ENCODE data around the gene ZNF181. TPM values are rescaled to one million over a fixed set of nuclear protein-coding genes. Genes with fewer than 3 reads are reported as not detected.

ZNF181 gene
- polyA plus RNA-seq, 12 donors = 9.9 to 20.5 (median 16.1) TPM; not detected in 1

GRCh38 chr19:34744896-34745690, 11.1 kb downstream of the ZNF181 start:
- no peak for DNase-seq

DNA sequence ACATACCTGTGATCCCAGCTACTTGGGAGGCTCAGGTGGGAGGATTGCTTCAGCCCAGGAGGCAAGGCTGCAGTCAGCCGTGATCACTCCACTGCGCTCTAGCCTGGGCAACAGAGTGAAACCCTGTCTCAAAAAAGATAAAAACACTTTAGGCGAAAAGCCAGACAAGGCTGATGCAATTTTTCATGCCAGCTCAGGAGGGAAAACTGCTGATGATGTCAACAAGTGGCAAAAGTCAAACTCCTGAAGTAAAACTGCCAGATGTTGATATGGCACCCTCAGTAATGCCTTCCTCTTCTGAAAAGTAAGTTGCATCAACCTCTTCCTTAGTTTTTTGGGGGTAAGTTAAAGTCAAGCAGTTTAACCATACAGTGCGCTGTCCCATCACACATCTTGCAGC, 23.4 kb downstream of the ZNF181 start:
- no peak for DNase-seq

- no peak for DNase-seq
These were observed 25.3 kb downstream of the ZNF181 start for GRCh38 chr19:34759218-34759917.

GRCh38 chr19:34766386-34766785, 32.3 kb downstream of the ZNF181 start:
- no peak for DNase-seq

GRCh38 chr19:34767951-34768350, 33.9 kb downstream of the ZNF181 start:
- peak; percentile 4 for DNase-seq

DNA sequence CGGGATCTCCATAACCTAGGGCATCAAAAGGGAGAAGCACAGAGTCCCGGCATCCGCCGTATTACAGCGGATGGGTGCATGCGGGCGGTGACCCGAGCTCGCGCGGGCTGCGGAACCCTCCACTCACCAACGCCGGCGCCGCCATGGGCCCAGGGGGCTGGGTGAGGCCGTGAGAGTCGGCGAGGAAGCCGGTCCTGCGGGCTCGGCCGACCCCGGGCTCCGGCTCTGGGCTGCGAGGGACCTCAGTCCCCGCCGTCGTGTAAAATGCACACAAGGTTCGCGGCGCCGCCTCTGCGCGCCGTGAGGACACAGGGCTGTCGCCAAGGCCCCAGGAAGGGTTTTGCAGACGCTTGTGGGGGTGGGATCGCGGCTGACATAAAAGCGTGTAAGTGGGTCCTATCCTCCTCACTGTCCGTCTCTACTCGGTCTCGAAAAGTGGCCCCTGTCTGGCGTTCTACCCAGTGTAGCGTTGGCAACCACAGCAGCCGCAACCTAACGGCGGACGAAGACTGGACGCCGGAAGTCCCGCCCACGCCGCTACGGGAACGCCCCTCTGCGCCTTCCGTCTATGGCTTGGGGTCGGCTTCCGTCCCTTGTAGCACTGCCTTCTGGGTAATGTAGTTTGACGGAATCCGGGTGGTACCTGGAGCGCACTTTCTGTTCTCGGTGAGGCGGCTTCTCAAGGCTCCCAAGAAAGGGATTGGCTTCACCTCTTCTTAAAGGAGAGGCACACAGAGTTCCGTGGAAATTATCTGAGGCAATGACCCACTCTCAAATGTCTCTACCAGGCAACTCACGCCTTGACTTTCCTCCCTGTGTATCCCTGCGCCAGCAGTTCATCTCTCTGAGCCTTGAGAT, 38.9 kb downstream of the ZNF181 start, which contains the start of gene ZNF599:
Gene ZNF599, minus strand, starts transcription at position 519 of the 858 bp plus-strand sequence. Its CDS starts 374 bp downstream, at position 145.
- peak; percentile 94 for DNase-seq

DNA sequence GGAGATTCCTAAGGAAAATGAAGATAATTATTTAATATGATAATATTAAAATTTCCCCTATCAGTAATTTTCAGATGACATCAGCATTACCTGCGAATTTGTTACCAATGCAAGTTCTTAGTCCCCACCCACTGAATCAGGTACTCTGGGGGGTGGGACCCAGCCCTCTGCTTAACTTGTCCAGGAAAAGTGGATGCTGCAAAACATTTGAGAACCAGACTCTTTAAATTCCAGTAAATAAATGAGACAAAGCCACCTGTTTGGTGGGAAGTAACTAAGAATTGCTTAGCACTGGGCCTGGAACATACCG, 39.5 kb downstream of the ZNF181 start:
- DNase-seq = no peak

GRCh38 chr19:34774857-34775256, 40.8 kb downstream of the ZNF181 start:
- DNase-seq = no peak

DNA sequence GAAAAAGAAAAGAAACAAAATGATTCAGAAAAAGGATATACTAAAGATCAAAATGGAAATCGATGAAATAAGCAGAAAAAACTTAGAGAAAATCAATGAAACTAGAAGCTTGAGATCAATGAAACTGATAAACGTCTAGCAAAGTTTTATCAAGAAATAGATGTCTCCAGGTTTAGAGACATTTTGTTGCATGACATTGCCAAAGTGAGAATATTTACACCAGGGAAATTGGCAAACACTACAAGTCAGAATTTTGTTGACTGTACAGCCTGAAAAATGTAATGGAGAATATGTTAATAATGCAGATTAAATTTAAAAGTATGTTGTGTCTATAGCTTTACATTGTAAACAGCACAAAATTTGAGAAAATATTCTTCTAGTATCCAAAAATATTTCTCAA, 44.3 kb downstream of the ZNF181 start:
- DNase-seq = no peak

DNA sequence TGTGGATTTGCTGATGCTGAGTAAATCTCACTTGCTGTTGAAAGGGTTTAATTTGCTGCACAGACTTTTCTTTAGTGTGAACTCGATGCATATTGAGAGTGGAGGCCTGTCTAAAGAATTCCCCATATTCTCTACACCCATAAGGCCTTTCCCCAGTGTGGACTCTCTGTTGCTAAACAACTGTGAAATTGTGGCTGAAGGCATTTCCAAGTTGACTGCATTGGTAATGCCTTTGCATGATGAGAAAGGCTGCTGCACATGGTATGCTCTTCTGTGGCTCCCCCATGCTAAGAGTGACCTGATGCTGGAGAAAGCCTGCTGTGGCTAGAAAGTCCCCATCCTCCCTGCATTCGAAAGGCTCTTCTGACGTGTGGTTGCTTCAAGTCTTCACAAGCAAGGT, 45.6 kb downstream of the ZNF181 start:
- no peak for DNase-seq

DNA sequence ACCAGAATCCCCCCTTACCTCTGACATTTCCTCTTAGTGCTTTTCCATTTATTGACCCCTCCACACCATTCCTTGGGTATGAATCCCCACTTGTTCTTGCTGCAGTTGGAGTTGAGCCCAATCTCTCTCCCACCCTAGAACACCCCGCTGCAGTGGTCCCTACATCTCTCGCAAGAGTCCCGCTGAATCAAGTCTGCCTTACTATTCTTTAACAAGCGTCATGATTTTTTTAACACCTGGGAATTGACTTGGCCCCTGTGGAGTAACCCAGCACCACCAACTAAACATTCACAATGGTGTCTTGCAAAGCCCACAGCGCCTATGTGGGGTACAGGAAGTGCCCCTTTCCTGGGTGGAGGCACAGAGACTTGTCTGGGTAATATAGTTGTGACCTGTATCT, 52.2 kb downstream of the ZNF181 start:
- no peak for DNase-seq

DNA sequence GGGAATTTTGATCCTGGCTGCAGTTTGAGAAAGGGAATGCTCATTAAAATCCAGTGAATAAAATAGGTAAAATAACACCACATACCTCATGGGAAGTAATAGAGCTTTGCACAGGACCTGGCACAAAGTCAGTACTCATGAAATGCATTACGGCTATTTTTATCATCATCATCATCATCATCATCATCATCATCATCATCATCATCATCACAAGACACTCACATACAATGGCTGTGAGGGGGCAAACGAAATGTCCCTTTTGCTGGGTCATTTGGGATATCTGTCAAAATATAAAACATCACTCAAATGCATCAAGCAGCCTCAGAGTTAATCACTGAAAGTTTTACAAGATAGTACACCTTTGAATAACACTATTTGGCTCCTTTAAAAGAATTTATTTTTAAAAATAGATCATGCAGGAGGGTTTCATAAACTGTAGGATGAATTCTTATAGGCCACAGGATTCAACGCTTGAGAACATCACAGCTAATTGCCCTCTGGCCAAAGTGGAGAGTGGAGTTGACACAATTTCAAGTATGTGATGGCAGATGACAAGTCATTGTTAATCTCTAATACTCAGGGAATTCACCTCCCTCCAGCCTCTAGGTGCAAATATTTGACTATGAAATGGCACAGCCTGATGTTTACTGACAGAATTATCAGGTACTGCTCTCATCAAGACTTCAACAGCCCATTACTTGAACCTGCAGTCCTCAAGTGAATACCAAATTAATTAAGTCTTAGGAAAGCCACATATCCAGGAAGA, 53.2 kb downstream of the ZNF181 start:
- no peak for DNase-seq

- DNase-seq = no peak
These were observed 54.0 kb downstream of the ZNF181 start for GRCh38 chr19:34788074-34788473.

GRCh38 chr19:34793565-34793964, 59.5 kb downstream of the ZNF181 start:
- DNase-seq = no peak

DNA sequence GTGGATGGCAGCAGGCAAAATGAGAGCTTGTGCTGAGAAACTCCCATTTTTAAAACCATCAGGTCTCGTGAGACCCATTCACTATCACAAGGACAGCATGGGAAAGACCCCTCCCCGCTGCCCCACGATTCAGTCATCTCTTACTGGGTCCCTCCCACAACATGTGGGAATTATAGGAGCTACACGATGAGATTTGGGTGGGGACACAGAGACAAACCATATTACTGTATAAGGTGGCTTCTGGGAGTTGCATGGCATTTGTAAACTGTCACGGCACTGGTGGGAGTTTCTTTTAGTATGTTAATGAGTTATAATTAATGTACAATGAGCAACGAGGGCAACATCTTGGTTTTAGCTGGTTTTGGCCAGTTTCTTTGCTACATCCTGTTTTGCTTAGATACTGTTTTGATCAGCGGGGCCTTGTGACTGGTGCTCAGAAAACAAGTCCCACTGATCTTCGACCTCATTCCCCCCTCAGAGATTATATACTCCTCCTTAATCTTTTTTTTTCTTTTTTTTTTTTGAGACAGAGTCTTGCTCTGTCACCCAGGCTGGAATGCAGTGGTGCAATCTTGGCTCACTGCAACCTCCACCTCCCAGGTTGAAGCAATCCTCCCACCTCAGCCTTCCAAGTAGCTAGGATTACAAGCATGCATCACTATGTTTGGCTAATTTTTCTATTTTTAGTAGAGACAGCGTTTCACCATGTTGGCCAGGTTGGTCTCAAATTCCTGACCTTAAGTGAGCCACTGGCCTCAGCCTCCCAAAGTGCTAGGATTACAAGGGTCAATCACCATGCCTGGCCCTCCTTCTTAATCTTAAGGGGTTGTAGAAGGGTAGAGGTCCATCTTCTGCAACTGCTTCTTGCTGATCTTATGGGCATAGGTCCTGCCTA, 60.3 kb downstream of the ZNF181 start:
- DNase-seq = no peak

Other genes with a start within 250 kb of the ZNF181 start
- gene SCGB2B2, start 57.1 kb upstream of the ZNF181 start, polyA plus RNA-seq (ENCODE audit: insufficient read length in 12 of 12) = 1 to 10 TPM in 1 of 12 donors, under 1 TPM in 9, not detected in 2; 0.18 to 1.1 (median 0.57) TPM
- gene ZNF302, start 56.6 kb upstream of the ZNF181 start, polyA plus RNA-seq (ENCODE audit: insufficient read length in 12 of 12) = 1,000 to 10,000 TPM in 1 of 12 donors, 10 to 100 TPM in 11; 36.5 to 1,194 (median 61.1) TPM
- gene ZNF599, start 39.0 kb downstream of the ZNF181 start, polyA plus RNA-seq (ENCODE audit: insufficient read length in 12 of 12) = 1 to 10 TPM in 11 of 12 donors, not detected in 1; 3.9 to 7.8 (median 6.6) TPM
- gene ZNF30, start 192.7 kb downstream of the ZNF181 start, polyA plus RNA-seq (ENCODE audit: insufficient read length in 12 of 12) = 1 to 10 TPM in 10 of 12 donors, not detected in 2; 3.3 to 7.3 (median 4.0) TPM
- gene ZNF792, start 230.0 kb downstream of the ZNF181 start, polyA plus RNA-seq (ENCODE audit: insufficient read length in 12 of 12) = 1 to 10 TPM in 10 of 12 donors, not detected in 2; 2.5 to 3.8 (median 3.2) TPM

Data from muscle of arm (tissue), 12 donors.